Transverse colon (tissue), 4 donors: ENCODE measurements around the gene GTF2A2.

ENCODE experiments used
- CTCF ChIP-seq, 5 experiments: fragments of 200-600 bp in 3 of 5; fragments of 450-650 bp in 2 of 5; sonication (generic) in 3 of 5; IDR thresholded peaks; 1 replicate in 2 of 5; 2 replicates in 3 of 5; pipeline ENCODE4 v1.5.1; 2016 to 2017; ENCODE audit warnings: antibody characterized with exemption in 5 of 5, inconsistent platforms in 3 of 5, mild to moderate bottlenecking in 2 of 5, moderate library complexity in 1 of 5
- EP300 ChIP-seq: sonication (generic); formaldehyde crosslinking; IDR thresholded peaks from one replicate; pipeline ENCODE4 v1.6.1; 2017; ENCODE audit warnings: antibody characterized with exemption, low read depth
- POLR2A ChIP-seq: fragments of 450-650 bp; IDR thresholded peaks from one replicate; pipeline ENCODE4 v1.6.1; 2016; ENCODE audit warnings: antibody characterized with exemption, mild to moderate bottlenecking, moderate library complexity
- POLR2AphosphoS5 ChIP-seq, 3 donors: sonication (generic); formaldehyde crosslinking; IDR thresholded peaks; one replicate each; pipeline ENCODE4 v1.6.1; 2016; ENCODE audit warnings: antibody characterized with exemption in 3 of 3

- TF ChIP-seq CTCF (IDR thresholded peaks at IDR 0.05) (no peak), POLR2A (no peak), EP300 (no peak), POLR2AphosphoS5 (IDR thresholded peaks at IDR 0.05) (no peak)
These were observed 60.7 kb downstream of the GTF2A2 start for GRCh38 chr15:59596640-59597039.
